GM18873 (cell line): Measurements from ENCODE around the gene PPP1R14D.

Experiments
- ATAC-seq: cut with Tn5 transposase; IDR thresholded peaks from one replicate; pipeline ENCODE4 v1.9.1; 2021; ENCODE audit warnings: mild to moderate bottlenecking, moderate library complexity, moderate number of reproducible peaks; ENCODE audit not compliant: unreplicated experiment, low FRiP score

The PPP1R14D gene

DNA sequence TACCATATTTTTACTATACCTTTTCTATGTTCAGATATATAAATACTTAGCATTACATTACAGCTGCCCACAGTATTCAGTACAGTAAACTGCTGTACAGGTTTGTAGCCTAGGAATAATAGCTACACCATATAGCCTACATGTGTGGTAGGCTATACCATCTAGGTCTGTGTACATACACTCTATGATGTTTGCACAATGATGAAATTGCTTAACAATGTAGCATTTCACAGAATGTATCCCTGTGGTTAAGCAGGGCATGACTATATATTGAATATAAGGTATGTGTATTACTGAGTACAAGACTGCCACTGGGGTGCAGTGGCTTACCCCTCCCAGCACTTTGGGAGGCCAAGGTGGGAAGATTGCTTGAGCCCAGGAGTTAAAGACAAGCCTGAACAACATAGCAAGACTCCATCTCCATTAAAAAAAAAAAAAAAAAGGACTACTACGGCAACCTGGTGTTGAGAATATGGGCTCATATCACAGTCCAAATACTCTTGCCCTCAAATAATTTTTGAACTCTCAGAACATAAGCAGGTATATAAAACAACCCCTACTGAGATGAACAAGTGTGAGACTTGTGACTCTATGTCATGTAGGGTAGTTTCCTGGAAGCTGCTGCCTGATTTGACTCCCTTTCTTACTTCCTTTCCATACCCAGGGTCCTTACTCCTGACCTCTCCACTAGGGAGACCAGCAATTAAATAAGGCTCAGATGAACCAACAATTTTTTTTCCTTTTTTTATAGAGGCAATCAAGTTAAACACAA lies 4.8 kb downstream of the PPP1R14D start:
- no peak for ATAC-seq

DNA sequence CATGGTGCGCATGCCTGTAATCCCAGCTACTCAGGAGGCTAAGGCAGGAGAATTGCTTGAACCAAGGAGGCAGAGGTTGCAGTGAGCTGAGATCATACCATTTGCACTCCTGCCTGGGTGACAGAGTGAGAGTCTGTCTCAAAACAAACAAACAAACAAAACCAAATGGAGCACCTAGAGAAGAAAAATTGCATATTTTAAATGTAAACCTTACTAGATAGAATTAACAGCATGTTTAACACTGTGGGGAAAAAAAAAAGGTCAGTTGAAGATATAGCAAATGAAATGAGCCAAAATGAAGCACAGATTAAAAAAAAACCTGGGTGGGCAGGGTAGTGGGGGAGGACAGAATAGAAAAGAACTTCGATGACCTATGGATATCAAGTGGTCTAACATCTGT lies 7.3 kb downstream of the PPP1R14D start:
- ATAC-seq = no peak

DNA sequence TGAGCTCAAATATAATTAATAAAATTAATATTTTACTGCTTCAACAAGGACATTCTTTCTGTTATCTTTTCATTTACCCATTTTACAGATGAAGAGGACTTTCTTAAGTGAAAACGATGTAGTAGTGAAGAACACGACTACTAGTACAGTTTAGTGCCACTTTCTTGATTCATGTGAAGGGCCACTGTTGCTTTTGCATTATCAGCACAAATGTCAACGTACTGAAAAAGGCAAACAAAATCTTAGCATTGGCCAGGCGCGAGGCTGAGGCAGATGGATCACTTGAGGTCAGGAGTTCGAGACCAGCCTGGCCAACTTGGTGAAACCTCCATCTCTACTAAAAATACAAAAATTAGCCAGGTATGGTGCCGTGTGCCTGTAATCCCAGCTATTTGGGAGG lies 9.5 kb downstream of the PPP1R14D start:
- no peak for ATAC-seq

DNA sequence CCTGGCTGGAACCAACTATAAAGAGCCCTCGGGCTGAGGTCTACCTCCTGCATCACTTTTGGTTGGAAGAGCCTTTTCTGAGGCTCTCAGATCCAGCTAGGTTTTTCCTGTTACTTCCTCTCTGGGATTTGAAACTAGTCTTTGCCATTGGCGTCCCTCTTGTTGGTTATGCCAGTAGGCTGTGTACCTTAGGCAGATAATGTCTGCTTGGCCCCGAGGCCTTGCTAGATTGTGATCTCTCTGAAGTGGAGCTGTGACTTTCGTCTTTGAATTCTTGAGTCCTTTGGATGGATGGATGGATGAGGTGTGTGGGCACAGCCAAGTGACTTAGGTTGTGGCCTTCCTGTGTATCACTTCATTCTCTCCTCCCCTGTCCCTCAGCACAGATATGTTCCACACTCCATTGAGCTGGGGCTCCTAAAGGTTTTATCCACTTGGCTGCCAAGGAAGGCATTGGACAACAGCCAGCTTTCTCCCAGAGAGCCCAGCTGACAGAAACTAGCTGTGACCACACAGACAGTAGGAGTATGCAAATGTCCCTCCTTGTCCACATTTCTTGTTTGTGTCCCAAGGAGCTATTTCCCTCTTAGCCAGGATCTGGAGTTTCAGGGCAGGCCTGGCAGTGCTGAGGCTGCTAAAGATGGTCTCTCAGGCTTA lies 13.3 kb downstream of the PPP1R14D start:
- no peak for ATAC-seq

DNA sequence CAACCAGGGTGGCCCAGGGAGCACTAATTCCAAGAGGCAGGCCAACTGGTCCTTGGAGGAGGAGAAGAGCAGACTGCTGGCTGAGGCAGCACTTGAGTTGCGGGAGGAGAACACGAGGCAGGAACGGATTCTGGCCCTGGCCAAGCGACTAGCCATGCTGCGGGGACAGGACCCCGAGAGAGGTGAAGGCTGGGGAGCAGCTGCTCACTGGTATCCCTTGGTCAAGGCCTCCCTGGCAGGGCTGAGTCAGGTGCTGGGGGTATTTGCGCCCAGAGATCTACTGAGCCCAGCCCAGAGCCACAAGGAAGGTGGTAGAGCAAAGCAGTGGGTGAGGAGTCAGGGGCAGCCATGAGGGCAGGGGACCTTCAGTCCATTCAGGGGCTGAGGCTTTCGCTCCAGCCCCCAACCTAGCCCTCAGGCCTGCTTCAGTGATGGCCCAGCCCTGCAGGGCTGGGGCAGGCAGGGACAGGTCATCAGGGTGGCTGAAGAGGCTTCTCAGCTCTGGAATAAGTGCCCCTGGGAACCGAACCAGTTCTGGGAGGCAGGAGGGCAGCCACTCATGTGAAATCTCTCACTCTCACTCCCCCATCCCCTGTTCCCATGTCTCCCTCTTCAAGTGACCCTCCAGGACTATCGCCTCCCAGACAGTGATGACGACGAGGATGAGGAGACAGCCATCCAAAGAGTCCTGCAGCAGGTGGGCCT lies 15.6 kb downstream of the PPP1R14D start:
- ATAC-seq = no peak

DNA sequence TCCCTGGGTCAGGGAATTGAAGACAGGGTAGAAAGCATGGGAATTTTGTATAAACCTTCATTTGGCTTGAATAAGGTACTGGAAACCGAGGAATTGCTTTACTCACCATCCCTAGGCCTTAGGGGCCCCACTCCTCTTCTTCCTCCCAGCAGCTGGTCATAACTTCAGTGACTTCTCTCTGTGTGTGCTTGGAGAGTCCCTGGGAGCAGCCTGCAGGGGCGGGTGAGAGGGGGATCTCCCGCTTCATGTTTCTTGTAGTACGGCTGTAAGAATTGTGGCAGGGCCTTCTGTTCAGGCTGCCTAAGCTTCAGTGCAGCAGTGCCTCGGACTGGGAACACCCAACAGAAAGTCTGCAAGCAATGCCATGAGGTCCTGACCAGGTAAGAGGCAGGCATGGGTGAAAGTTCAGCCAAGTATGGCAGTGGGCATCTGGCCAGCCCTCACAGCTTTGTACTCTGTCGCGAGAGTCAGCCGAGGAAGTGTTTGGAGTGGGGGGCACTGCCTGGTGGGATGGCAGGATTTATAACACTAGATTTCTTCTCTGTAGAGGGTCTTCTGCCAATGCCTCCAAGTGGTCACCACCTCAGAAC lies 19.6 kb downstream of the PPP1R14D start:
- no peak for ATAC-seq

DNA sequence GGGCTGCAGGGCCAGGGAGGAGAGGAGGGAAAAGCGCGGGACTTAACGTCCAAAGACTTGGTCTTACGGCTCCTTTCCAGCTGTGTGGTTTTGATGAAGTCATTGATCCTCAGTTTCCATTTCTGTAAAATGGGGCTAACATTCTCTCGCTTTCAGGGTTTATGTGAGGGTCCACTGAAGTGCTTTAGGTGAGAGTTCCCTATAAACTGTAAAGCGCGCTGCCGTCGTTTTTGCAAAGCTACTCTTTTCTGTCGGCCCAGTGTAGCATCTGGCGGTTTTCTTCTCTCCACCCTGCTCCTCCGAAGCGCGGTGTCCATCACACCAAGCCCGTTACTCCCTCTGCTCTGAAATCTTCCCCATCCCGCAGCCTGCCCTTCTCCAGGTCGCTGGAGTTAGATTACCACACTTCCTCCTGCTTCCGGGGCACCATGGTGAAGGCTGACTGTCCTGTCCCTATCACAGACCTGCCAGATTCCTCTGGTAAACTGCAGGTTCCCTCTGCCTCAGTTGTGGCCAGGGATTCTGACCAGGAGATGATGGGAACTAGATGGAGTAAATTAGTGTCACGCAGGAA lies 20.5 kb downstream of the PPP1R14D start:
- ATAC-seq = no peak

DNA sequence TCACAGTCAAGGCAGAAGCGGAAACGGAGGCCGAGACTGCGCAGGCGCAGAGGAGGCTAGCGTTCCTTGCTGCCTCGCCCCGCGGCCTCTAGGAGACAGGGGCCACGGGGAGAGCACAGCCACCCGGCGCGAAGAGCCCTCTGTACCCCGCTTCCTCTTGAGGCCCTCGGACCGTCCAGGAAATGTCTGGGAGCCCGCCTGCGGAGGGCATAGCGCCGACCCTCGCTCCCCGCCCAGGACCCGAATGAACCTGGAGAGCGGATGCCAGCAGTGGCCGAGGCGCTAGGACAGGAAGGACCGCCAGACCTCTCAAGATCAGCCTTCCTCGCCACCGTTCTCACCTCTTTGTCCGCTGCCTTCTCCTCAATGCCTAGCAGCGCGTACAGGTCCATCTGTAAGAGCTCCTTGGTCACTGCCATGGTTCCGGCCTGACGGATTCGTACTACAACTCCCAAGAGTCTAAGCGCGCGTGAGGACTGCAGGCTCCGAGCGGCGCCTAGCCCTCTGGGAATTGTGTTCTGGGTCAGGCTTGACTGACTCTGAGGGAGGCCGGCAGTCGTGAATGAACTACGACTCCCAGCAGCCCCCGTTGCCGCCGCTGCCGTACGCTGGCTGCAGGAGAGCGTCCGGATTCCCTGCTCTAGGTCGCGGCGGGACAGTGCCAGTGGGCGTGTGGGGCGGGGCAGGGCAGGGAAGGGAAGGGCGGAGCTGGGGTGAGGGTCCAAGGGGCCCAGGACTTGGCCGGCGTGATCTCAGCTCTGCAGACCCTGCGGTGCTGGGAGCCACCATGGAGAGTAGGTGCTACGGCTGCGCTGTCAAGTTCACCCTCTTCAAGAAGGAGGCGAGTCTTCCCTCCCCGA lies 21.2 kb downstream of the PPP1R14D start, which contains the start of the genes DNAJC17 and ZFYVE19:
DNAJC17 (minus strand) TSS at position 446 of the 860 bp plus-strand sequence; CDS start at position 419, 27 bp downstream.
ZFYVE19 (plus strand) TSS at position 62 of the 860 bp plus-strand sequence; CDS start at position 563, 501 bp downstream.
- ATAC-seq = peak; percentile 92

DNA sequence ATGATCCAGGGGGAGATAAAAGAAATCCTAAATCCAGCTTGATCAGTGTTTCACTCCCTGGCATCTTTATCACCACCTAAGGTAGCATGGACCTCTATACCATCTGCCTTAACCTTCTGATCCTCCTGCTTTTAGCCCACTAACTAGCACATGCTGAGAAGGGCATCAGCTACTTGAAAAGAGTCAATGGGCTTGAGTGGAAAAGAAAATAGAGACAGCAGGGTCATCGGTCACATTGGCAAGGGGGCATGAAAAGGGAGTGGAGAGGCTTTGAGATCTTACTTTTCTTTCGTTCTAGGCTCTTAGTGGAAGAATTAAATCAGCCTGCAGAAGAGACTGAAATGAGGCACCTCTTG lies 21.9 kb downstream of the PPP1R14D start:
- ATAC-seq = no peak

DNA sequence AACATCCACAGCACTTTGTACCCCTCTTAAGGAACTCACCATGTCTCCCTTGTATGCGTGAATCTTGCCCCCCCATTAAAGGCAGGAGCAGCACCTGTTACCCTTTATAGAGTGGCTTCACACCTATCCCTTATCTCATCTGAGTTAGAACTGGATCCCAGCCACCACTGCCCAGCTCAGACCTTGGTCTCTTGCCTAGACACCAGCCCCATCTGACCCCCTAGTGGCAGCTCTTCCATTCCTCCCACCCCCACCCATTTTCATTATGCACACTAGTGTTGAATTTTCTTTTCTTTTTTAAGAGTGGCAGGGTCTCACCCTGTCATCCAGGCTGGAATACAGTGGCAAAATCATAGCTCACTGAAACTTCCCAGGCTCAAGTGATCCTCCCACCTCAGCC lies 24.8 kb downstream of the PPP1R14D start:
- no peak for ATAC-seq

DNA sequence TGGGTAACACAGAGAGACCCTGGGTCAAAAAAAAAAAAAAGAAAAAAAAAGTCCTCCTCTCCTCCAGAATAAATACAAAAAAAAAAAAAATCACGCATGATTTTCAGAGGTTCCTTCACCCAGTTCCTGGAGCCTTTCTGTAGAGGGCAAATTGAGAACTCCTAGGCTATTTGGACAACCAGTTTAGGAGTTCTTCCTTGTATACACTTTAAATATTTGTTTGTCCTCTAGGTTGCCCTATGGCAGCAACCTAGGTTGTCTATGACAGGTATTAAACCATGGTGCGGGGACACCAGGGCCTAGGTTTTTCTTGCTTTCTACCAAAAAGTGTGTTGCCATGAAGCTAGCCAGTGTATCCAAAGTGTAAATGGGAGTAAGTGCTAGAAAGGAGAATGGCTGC lies 25.4 kb downstream of the PPP1R14D start:
- no peak for ATAC-seq

DNA sequence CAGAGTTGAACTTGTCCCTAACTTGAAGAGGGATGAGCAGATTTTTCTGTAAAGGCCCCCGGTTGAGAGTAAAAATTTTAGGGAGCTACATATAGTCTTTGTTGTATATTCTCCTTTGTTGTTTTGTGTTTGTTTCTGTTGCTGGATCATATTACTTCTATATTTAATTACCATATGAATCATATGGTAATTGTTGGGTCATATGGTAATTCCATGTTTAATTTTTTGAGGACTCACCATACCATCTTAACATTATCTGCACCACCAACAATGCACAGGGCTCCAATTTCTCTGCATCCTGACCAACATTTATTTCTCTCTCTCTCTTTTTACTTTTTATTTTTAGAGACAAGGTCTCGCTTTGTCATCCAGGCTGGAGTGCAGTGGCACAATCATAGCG lies 29.0 kb downstream of the PPP1R14D start:
- no peak for ATAC-seq

DNA sequence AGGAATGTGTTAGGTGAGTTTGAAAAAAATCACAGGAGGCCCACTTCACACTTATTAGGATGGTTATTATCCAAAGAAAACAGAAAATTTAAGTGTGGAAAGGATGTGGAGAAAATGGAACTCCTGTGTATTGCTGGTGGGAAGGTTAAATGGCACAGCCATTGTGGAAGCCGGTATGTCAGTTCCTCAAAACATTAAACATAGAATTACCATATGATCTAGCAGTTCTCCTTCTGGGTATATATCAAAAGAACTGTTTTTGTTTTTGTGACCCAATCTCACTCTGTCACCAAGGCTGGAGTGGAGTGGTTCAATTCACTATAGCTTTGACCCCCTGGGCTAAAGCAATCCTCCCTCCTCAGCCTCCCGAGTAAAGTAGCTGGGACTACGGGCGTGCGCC lies 32.0 kb downstream of the PPP1R14D start:
- no peak for ATAC-seq

DNA sequence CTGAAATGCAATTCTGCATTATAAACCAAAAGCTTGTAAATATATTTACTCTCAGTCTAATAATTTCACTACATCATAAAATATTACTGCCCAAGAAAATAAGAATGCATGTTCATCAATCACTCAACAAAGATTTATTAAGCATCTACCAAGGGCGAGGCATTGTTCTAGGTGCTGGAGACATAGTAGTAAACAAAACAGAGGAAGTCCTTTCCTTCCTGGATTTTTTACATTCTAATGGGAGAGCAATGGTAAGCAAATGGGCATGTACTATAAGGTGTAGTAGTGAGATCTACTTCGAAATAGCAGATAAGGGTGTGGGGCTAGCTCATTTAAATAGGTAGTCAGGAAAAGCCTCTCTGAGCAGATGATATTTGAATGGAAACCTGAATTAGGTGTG lies 32.5 kb downstream of the PPP1R14D start:
- no peak for ATAC-seq

DNA sequence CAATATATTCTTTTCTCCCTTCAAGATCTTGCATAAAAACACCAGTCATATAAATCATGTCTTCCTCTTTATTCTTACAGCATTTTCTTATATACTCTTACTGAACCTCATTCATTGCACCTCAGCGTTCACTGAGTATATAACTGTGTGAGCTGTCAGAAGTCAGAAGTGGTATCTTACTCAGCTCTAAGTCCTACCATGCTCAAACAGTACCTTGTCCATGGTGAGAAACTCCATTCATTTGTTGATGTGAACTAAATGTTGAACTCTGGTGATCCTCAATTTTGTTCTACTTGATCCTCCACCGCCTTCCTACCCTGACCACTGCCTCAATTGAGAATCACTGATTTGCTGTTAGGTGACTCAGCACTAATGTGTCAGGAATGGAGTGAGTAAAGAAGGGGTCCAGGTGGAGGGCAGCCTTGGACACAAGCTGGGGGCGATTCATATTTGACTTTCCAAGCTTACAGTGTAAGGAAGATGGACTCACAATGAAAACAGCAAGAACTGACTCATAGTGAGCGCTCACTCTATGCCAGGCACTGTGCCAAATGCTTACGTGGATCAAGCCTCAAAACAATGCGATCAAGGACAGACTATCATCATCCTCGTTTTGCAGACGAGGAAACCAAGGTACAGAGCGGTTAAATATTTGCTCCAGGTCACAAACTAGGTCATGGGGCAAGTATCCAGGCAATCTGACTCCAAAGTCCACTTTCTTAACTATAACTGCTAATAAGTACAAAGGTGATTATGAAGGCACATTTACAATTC lies 35.1 kb downstream of the PPP1R14D start:
- no peak for ATAC-seq

DNA sequence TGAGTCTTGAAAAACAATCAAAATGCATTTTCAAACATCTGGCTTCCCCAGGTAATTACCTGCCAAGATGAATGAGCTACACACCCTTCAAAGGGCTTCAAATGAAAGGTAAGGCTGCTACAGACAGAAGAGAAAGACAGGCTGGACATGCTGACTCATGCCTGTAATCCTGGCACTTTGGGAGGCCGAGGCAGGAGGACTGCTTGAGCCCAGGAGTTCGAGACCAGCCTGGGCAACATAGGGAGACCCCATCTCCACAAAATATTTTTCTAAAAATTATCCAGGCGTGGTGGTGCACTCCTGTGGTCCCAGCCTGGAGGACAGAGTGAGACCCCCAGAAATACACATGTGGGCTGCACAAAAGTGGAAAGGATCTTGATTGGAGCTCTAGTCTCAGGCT lies 36.1 kb downstream of the PPP1R14D start:
- no peak for ATAC-seq

DNA sequence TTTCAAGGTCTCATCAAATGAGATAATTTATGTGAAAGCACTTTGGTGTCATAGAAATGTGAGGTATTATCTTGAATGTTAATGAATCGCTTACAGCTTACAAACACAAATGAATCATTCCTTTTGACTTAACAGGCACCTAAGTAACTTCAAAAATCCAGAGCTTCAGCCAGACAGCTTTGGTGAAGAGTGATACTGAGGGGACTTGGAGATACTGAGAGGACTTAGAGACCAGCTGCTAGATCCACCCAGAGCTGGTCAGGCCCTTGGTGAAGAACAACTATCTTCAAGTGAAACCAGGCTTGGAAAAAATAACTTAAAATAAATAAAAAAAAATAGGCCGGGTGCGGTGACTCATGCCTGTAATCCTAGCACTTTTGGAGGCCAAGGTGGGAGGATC lies 37.8 kb downstream of the PPP1R14D start:
- no peak for ATAC-seq

DNA sequence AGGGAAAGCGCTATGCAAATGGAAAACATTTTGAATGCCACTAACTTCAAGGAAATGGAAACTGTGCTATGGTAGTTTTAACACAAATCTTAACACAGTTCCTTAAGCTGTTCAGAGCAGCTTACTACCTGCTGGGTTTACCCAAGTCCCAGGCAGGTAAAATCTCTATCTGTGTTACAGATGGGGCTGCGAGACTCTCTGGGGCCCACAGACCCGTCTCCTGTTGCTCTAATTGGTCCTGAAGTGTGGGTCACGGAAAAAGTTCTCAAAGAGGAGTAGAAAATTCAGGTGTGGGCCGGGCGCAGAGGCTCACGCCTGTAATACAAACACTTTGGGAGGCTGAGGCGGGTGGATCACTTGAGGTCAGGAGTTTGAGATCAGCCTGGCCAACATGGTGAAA lies 38.5 kb downstream of the PPP1R14D start:
- ATAC-seq = no peak

DNA sequence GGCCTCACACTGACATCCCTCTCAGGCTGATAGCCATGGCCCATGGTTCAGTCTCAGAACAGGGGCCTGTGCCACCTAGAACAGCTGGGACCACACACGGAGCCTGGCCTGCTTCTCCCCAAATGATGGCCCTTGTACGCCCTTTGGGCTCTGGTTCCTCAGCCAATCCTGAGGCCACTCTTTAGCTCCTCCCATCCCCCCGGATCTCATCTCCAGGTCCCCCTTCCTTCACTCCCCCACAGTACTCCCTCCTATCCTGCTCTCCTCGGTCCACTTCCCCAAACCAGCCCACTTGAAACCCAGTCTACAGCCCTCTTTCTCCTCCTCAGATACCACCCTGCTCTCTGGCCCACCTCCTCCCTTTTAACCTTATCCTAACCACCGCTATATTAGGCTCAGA lies 39.4 kb downstream of the PPP1R14D start:
- no peak for ATAC-seq
